NCI-H2081 treated with DMSO at 0.1 percent for 48 hours (cell line): ENCODE measurements around the gene ZBTB16.
A peak's percentile ranks its signal among the peaks of the same experiment; 100 is the strongest.

Source experiments
- DNase-seq: peaks from one replicate; lab custom pipeline; 2025; lab: John Stamatoyannopoulos, UW

The ZBTB16 gene

DNA sequence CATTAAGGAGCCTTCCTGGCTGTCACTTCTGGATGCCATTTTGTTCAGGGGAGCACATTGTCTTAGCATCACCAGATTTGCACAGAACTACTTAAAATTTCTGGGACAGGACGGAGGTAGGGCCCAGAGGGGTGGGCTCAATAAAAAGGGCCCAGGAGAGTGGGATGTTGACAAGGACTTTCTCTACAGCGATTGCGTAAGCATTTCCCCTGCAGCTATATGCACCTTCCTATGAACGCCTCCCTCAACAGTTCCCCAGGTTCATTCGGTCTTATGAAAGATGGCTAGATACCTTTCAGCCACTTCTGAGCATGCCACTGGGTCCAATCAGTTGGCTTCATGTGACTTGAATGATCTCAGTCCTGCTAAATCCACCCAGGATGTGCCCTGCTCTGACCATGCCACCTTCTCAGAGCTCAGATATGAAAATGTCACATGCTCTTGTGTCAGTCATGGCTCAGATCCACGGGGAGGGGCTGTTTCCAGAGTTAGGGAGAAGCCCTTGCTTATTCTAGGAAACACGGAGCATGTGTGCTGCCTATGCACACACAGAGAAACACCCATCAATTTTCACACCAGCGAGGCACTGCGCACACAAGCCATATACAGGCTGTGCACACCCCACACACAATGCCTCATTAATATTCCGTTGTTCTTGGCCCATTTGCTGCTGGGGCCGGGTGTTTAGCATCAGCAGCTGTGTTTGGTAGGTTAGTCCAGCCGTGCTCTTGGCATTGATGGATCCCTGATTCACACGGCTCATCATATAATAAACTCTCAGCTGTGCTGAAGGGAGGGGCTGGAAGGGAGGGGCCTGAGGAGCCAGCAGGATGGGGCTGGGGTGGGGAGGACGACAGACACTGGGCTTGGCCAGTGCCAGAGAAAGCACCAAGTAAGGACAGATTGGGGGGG lies 184.2 kb downstream of the ZBTB16 start:
- peak; percentile 67 for DNase-seq

DNA sequence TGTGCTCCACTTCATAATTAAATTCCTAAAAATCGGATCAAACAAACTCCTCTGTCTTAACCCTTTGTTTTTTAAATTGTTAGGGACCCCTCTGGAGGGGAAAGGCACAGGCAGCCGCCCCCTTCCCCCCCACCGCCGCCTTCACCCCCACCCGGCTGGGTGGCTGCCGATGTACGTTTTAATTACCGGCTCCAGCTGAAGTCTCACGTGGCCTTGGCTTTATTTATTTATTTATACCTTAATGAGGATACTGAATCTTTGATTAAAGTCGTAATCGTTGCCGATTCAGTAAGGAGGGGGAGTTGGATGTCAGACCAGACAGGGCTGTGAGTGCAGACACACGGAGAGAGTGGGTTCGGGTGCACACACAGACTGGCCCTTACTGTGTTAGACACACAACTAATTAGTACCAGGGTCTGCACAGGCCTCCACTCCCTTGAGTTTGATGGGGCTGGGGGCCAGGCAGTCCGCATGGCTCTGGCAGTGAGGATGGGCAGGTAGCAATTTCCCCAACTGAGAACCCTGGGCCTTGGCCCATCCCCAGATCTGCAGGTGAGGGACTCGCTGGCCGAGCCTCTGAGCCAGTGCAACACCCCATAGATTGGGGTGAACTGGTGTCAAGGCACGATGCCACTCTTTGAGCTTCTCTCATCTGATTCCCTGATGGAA lies 185.3 kb downstream of the ZBTB16 start:
- DNase-seq, result no peak

DNA sequence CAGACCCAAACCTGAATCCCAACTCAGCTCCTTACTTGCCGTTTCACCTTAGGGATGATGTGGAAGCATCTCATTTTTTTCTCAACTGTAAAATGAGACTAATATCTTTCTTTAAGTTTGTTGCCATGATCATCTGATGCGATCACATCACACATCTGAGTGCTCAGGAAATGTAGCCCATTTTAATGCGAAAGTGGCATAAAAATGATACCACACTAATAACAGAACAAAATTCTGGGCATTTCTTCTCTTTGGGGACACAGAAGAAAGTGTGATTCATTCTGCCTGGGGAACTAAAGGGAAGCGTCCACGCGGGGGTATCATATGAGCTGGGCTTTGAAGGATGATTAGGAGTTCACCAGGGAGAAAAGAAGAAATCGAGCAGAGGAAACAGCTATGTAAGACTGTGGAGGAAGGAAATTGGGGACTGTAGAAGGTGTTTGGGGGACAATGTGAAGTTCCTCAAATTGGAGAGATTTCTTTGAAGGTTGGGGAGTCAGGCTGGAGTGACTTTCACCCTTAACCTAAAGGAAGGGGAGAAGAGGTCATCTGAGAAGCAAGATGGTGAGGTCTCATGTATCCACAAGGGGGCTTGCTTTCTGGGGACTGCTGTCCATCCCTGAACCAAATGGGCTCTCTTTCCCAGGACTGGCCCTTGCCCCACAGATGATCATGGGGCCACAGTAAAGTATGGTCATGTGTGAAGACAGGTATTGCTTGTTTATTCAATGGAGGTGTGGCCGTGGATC lies 187.0 kb downstream of the ZBTB16 start:
- DNase-seq, result no peak

DNA sequence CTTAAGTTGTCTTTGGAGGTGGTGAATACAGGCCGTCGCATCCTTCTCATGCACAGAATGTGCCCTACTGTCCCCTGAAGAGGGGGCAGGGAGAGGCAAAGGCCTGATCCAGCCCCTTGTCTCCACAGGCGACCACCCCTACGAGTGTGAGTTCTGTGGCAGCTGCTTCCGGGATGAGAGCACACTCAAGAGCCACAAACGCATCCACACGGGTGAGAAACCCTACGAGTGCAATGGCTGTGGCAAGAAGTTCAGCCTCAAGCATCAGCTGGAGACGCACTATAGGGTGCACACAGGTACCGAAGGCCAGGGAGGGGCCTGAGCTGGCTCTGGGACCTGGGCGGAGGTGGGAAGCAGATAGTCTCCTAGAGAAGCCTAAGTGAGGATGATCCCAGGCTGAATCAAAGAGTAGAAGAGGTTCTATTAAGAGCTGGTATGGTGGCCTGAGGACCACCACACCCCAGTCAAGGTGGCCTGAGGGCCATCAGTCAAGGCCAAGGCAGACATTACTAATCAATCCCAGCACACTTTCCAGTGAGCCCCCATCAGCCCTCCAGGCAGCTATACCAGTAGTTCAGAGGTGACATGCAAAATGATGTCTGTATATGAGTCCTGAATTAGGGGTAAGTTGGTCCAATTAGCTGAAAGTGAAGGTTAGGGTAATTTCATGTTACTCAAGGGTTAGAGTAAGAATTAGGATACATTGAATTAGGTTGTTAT lies 187.7 kb downstream of the ZBTB16 start:
- no peak for DNase-seq

DNA sequence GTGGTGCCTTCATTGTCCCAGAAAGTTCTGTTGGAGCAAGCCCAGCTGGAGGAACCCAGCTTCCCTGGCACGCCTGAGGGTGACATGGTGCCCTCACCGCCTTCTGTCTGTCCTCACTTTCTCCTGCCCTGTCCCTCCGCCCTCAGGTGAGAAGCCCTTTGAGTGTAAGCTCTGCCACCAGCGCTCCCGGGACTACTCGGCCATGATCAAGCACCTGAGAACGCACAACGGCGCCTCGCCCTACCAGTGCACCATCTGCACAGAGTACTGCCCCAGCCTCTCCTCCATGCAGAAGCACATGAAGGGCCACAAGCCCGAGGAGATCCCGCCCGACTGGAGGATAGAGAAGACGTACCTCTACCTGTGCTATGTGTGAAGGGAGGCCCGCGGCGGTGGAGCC lies 190.7 kb downstream of the ZBTB16 start:
- no peak for DNase-seq

DNA sequence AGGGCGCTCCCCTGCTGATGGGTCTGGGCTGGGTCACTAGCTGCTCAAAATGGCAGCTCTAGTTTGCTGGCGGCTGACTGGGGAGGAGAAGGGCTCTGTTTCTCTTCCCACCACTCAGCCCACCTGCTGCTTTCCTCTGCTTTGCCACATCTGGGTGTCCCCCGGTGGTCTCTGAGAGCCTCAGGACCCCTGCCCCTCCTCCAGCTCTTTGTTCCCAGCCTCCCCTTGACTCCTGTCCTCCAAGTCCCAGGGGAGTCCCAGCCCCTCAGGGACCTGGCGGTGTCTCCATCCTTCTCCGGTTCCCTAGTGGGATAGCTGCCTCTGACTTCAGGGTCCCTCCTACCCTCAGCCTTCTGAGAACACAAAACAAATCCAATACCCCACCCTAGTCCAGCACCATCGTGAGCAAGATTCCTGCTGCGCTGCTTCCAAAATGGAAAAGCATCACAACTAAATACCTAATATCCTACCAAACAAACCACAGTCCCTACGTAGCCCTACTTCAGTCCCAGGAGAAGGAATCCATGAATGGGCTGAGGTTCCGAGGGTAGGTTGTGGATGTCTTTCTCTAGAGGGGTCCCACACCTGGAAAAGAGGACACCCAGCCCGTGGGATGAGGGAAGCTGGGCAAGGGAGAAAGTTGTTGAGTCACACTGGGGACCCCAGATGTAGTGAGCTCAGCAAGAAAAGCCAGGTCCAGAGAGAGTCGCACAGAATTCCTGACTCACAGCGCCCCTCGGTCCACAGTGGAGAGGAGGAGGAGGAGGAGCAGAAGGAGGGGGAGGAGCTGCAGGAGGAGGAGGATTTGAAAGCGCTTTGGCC lies 191.7 kb downstream of the ZBTB16 start:
- no peak for DNase-seq

DNA sequence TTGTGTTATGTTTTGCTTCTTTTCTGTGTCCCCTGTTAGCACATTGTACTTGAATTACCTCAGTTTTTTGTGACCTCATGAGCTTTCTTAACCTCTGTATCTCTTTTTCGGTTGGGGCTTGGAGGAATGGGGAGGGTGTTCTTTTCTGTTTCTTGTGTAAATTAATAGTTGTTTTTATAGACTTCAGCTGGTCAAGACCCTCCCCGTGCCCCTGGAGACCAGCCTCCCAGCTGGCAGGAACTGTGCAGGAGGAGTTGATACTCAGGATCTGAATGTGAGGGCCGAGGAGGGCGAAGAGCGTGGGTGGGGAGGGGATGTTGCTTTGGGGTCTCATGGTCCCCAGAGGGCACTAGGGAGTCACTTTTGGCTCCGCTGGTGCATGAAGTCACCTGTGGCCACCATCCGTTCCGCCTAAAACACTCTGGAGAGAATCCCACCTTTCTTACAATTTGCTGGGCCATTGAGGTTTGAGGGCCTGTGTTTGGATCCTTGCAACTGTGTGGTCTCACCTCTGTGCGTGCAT lies 192.4 kb downstream of the ZBTB16 start:
- no peak for DNase-seq

DNA sequence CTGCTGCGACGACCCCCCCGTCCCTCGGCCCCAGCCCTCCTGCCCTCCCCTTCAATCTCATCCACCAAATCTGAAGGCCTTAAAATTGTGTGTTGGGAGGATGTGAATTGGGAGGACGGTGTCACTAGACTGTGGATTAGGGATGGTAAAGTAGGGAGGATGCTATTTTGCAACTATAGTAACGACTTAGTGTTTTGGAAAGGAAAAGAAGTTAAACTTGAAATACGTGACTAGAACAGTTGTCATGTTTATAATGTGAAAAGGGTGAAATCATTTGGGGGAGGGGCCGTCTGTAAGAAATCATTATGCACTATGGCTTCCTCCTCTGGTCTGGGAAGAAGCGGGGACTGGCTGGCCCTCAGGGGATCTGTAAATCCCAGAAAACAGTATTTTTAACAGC lies 193.3 kb downstream of the ZBTB16 start:
- no peak for DNase-seq

DNA sequence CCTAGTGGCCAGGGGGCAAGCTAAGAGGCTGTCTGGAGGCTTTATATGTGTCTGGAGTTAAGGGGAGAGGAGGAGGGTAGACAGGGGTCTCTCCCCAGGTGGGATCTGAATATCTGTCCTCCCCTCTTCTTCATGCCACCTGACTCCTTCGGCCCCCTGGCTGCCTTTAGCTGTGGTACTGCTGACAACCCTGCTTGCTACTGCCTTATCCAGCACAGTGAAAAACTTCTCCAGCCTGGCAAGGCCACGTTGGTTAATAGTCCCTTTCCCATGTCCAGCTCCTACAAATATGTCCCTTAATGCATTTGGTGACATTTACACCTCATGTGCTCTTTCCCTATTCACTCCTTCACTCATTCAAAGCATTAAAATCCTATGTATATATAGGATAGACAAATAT lies 194.3 kb downstream of the ZBTB16 start:
- no peak for DNase-seq

DNA sequence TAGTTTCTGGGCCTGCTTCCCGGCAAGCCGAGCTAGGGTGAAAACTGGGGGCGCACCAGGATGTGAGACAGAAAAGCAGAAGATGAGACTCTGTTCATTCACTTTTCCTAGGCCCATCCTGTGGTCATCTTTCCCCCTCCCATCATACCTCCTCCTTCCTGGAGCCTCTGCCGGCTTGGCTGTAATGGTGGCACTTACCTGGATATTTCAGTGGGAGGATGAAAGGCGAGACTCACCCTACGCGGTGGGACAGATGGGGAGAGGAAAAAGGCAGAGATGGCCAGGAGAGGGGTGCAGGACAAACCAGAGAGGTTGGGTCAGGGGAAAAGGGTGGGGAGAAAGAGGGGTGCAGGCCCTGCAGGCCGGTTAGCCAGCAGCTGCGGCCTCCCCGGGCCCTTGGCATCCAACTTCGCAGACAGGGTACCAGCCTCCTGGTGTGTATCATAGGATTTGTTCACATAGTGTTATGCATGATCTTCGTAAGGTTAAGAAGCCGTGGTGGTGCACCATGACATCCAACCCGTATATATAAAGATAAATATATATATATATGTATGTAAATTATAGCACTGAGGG lies 195.1 kb downstream of the ZBTB16 start:
- no peak for DNase-seq

DNA sequence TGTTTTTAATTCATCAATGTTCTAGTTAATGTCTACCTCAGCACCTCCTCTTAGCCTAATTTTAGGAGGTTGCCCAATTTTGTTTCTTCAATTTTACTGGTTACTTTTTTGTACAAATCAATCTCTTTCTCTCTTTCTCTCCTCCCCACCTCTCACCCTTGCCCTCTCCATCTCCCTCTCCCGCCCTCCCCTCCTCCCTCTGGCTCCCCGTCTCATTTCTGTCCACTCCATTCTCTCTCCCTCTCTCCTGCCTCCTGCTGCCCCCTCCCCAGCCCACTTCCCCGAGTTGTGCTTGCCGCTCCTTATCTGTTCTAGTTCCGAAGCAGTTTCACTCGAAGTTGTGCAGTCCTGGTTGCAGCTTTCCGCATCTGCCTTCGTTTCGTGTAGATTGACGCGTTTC lies 195.8 kb downstream of the ZBTB16 start:
- no peak for DNase-seq

DNA sequence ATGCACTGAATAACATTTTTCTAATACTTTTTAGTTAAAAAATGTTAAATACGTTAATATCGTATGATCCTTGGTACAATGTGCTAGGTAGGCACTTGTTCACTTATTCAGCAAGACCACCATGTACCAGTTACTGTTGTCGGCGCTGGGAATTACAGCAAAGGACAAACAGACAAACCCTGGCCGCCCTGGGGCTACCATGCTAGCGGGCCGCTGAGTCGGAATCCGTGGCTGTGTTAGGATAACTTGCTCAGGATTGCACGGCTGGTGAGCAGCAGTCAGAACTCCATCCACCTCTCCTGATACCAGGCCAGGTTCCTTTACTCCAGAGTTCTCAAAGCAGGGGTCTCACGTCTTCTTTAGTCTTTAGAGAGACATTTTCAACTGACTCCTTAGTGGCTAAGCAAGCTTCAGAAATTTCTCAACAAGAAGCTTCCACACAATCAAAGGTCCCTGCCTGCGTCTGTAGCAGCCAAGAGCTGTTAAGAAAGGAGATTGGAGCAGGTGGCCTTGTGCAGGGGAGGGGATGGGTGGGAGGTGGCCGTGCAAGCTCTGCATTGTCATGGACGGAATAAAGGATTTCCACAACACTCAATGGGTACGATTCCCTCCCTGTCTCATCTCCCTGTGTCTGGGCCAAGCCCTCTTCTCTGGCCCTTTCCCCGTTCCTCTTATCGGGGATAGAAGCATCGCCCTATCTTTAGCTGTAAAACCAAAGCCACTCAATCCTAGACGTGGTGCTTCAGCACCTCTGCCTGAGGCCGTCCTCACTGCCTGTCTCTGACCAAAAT lies 196.9 kb downstream of the ZBTB16 start:
- no peak for DNase-seq

DNA sequence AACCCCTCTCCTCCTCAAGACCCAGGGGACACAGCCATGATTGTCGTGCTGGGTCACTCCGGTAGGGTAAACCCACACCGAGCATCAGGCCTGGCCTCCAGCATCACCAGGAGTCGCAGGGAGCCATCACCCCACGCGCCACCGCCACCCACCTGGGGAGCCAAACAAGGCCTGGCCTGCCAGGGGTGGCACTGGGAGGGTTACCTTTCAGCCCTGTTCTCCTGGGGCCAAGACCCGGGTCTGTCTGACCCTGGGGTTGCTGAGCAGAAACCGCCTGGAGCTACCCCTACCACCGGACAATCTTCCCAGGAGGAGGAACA lies 197.4 kb downstream of the ZBTB16 start:
- no peak for DNase-seq

DNA sequence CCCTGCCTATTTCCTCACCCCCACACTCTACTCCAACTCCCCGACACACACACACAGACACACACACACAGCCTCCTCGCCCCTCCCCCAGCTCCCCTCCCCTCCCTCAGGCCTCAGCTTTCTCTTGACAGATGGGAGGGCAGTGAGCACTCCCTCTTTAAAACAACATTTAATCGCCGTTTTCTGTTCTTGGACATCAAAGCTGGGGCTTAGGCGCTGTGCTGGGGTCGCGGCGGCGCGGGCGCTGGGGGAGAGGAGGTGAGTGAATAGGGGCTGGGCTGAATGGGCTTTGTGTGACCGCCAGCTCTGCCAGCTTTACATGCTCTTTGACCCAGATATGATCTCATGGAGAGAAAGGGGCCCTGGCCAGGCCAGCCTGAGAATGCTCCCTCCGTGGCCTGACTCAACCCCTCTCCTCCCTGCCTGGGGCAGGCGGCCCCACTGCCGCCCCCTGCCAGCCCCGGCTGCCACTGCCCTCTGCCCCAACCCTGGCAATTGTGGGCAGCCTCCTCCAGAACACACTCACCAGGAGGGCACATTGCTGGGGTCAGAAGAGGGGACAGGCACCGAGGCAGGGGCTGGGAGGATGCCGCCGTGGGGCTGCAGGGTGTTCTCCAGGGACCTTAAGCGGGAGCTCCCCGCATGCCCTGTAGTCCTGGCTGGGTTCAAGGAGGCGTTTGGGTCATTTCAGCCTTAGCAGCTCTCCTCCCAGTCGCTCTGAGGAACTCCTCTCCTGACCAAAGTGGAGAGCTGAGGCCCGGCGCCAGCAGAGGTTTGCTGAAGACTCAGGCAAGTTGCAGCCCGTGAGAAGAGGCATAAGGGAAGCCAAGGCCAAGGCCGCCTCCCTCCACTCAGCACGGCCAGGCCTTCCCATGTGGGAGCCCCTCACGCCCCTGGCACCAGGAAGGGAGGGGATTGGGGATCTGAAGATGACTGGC lies 198.4 kb downstream of the ZBTB16 start:
- no peak for DNase-seq

DNA sequence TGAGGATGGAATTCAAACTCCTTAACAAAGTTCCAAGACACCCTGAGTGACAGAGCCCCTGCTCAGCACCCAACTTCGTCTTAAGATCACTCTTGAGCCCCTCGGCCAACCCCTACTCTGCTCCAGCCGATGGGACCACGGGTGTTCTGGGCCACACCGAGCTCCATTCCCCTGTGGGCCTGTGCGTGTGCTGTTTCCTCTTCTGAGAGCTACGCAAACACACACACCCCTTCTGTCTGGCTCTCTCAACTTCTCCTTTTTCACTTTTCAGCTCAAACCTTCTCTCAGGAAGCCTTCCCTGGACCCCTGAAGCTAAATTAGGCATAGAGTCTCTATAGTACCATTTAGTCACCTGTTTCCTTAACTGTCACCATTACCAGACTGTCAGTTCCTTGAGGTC lies 199.2 kb downstream of the ZBTB16 start:
- DNase-seq, result no peak

DNA sequence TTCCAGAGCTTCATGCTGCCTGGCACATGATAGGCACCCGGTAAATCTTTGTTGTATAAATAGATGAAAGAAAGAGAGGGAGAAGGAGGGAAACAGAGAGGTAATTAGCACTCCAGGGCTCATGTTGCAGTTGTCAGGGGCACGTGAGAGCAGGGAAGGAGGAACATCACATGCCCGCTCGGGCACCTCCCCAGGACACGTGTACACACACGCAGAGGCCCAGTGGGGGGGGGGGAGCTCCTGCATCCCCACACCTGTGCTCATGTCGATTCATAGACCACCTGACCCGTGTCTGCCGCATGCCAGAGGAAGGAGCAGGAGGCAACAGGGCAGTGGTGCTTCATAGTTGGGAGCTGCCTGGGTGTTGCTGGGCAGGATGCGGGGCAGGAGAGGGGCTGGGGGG lies 199.6 kb downstream of the ZBTB16 start:
- DNase-seq, result no peak

DNA sequence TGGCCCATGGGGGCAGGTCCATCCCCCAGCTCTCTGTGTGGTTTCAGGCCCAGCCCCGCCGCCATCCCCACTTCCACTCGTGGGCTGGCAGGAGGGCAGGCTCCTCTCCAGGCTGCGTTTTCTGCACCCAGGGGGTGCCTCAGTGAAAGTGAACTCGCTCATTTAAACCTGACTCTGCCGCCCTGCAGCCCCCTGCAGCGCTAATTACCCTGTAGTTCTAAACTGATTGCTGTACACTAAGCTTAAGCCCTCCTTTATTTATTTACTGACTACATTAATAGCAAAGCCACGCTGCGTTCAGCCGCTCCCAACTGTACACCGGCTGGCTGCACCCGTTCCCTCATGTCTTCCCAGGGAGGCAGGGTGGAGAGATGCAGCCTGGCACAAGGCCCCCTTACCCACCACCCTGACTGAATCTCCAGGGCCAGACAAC lies 200.1 kb downstream of the ZBTB16 start:
- peak; percentile 88 for DNase-seq

DNA sequence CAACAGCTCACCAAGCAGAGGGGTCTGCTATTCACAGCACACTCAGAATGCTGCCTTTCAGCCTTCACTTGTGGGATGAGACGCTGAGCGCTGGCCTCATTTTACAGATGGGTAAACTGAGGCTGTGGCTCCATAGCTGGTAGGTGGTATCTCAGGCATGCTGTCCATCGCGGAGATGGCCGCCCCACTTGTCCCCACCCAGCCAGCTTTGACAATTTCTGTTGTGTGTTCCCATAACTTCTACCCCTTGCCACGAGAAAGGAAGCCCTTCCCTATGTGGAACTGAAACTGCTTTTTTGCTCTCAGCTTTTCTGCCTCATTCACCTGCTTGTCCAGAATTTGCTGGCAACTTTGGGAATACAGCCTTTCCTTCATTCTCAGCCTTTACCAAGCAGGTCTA lies 200.6 kb downstream of the ZBTB16 start:
- DNase-seq, result no peak

DNA sequence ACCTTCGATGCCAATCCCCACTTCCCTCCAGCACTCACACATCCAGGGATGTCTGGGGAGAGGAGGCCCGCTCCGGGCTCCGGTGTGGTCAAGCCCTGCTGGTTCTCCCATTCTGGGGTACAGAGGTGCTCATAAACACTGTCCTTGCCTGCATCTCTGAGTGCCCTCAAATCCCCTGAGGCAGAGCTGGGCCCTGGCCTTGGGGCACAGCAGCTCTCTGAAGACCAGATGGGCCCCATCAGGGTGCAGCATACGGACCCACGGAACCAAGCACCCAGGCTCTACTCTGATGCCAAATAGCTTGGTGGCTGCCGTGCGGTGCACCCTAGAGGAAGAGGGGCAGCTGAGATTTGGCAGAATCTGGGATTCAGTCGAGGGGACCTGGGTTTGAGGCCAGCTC lies 201.0 kb downstream of the ZBTB16 start:
- DNase-seq, result no peak
